Activated T-cell treated with anti-CD3 and anti-CD28 coated beads, Interleukin-2, amount 50 U/mL, for 1 hour (primary cell): ENCODE measurements around the gene AMOTL1.
"Not testable (repeated sequence)": the region's sequence is repeated elsewhere in the genome, so short reads cannot be mapped to it uniquely, and the experiment has no call there.

Source experiments
- DNase-seq: peaks from one replicate; pipeline ENCODE4 v3.0.0-alpha.2; 2020

The AMOTL1 gene

GRCh38 chr11:94771390-94771789 is 3.2 kb downstream of the AMOTL1 start:
- no peak for DNase-seq

- no peak for DNase-seq
Observed at GRCh38 chr11:94771951-94772350, 3.8 kb downstream of the AMOTL1 start.

- DNase-seq = no peak
Observed at GRCh38 chr11:94773842-94774241, 5.7 kb downstream of the AMOTL1 start.

- no peak for DNase-seq
Observed at GRCh38 chr11:94774345-94774744, 6.2 kb downstream of the AMOTL1 start.

- no peak for DNase-seq
Observed at GRCh38 chr11:94775567-94776327, 7.6 kb downstream of the AMOTL1 start.

GRCh38 chr11:94776351-94777321 is 8.5 kb downstream of the AMOTL1 start:
- no peak for DNase-seq

GRCh38 chr11:94780432-94780831 is 12.3 kb downstream of the AMOTL1 start:
- DNase-seq = no peak

- no peak for DNase-seq
Observed at GRCh38 chr11:94781837-94782236, 13.7 kb downstream of the AMOTL1 start.

GRCh38 chr11:94782446-94782845 is 14.3 kb downstream of the AMOTL1 start:
- DNase-seq = no peak

- no peak for DNase-seq
Observed at GRCh38 chr11:94784884-94785283, 16.7 kb downstream of the AMOTL1 start.

- DNase-seq = no peak
Observed at GRCh38 chr11:94785509-94785908, 17.4 kb downstream of the AMOTL1 start.

GRCh38 chr11:94786264-94787126 is 18.3 kb downstream of the AMOTL1 start:
- no peak for DNase-seq

GRCh38 chr11:94787801-94788200 is 19.6 kb downstream of the AMOTL1 start:
- no peak for DNase-seq

GRCh38 chr11:94788396-94788795 is 20.2 kb downstream of the AMOTL1 start:
- DNase-seq = no peak

GRCh38 chr11:94790197-94790596 is 22.0 kb downstream of the AMOTL1 start:
- no peak for DNase-seq

GRCh38 chr11:94790661-94791180 is 22.6 kb downstream of the AMOTL1 start:
- DNase-seq = no peak

- no peak for DNase-seq
Observed at GRCh38 chr11:94791216-94791889, 23.2 kb downstream of the AMOTL1 start.

- DNase-seq = not testable (repeated sequence)
Observed at GRCh38 chr11:94791942-94792341, 23.8 kb downstream of the AMOTL1 start.

- no peak for DNase-seq
Observed at GRCh38 chr11:94792451-94792850, 24.3 kb downstream of the AMOTL1 start.

GRCh38 chr11:94793002-94793401 is 24.8 kb downstream of the AMOTL1 start:
- DNase-seq = no peak

- DNase-seq = no peak
Observed at GRCh38 chr11:94793822-94794221, 25.7 kb downstream of the AMOTL1 start.
